Thoracic aorta (tissue), 2 donors: Measurements from ENCODE around the gene ASTL. TPM values are rescaled to one million over a fixed set of nuclear protein-coding genes. Genes with fewer than 3 reads are reported as not detected.

Experiments used
- ATAC-seq: fragments of 150-250 bp; one replicate; pipeline ENCODE4 v1.8.0; 2017; ENCODE audit warnings: low read depth; ENCODE audit not compliant: insufficient number of reproducible peaks, low FRiP score
- DNase-seq: peaks from one replicate; pipeline ENCODE4 v3.0.0-alpha.2; 2020; ENCODE audit warnings: low spot score
- H3K27ac ChIP-seq, 2 donors: fragments of 200-600 bp; sonication (generic); 1 replicate in 1 of 2; 2 replicates in 1 of 2; pipeline ENCODE4 v1.5.1; 2016; ENCODE audit warnings: mild to moderate bottlenecking in 2 of 2, moderate library complexity in 2 of 2
- H3K27me3 ChIP-seq: fragments of 200-600 bp; sonication (generic); replicated peaks from 2 replicates; pipeline ENCODE4 v1.6.0; 2016; ENCODE audit warnings: mild to moderate bottlenecking; ENCODE audit not compliant: insufficient read depth
- H3K36me3 ChIP-seq: fragments of 200-600 bp; sonication (generic); one replicate; pipeline ENCODE4 v1.5.1; 2016
- H3K4me1 ChIP-seq, 2 donors: fragments of 200-600 bp; sonication (generic); 1 replicate in 1 of 2; 2 replicates in 1 of 2; pipeline versions ENCODE4 v1.5.1 to v1.6.0; 2016; ENCODE audit warnings: low read depth in 2 of 2, mild to moderate bottlenecking in 1 of 2; ENCODE audit not compliant: control insufficient read depth in 1 of 2
- H3K4me3 ChIP-seq: fragments of 200-600 bp; sonication (generic); 2 replicates; pipeline ENCODE4 v1.5.1; 2016; ENCODE audit warnings: mild to moderate bottlenecking
- H3K9me3 ChIP-seq: fragments of 200-600 bp; sonication (generic); 2 replicates; pipeline ENCODE4 v1.5.1; 2016
- CTCF ChIP-seq: fragments of 200-600 bp; sonication (generic); IDR thresholded peaks from one replicate; pipeline ENCODE4 v1.5.1; 2019; ENCODE audit warnings: antibody characterized with exemption
- total RNA-seq, 2 donors: library from RNA; depleted of rRNA; stranded (reverse); fragments of >200 nt; gene quantifications; one replicate each; pipeline versions ENCODE4 v1.1.0 to v1.2.3, GENCODE V29; 2016

ASTL gene
- total RNA-seq, 2 donors from 2014 or later: not detected

- H3K27ac ChIP-seq: peak overlapping the region; percentile 69 to 73
- peaks cover 21 to 52% of the 10 kb centered on the region in 2 donors for H3K4me1 ChIP-seq
- peak; percentile 45 for ATAC-seq
These were observed 10.3 kb upstream of the ASTL start for GRCh38 chr2:96148410-96149217.

GRCh38 chr2:96147593-96148201 is 9.4 kb upstream of the ASTL start:
- DNase-seq: peak; percentile 1
- ATAC-seq: no peak
- Histone ChIP-seq H3K4me3 (no peak overlapping the region), H3K9me3 (no peaks in the 10 kb centered on the region), H3K27ac (peak overlapping the region; percentile 69 to 73), H3K27me3 (no peaks in the 10 kb centered on the region), H3K4me1 (peaks cover 21 to 57% of the 10 kb centered on the region in 2 donors), H3K36me3 (no peaks in the 10 kb centered on the region)
- no peak for TF ChIP-seq CTCF

More at GRCh38 chr2:96148410-96149217, 10.3 kb upstream of the ASTL start:
- Histone ChIP-seq H3K36me3 (no peaks in the 10 kb centered on the region), H3K27me3 (no peaks in the 10 kb centered on the region), H3K4me3 (no peak overlapping the region), H3K9me3 (no peaks in the 10 kb centered on the region)
- peak; percentile 67 for DNase-seq
- TF ChIP-seq CTCF: no peak

- no peaks in the 10 kb centered on the region for H3K9me3 ChIP-seq
- DNase-seq (peak; percentile 1), ATAC-seq (peak; percentile 11)
- no peaks in the 10 kb centered on the region for H3K36me3 ChIP-seq
- peak overlapping the region; percentile 69 to 73 for H3K27ac ChIP-seq
- H3K4me1 ChIP-seq: peaks cover 21 to 57% of the 10 kb centered on the region in 2 donors
- H3K4me3 ChIP-seq: peak overlapping the region; percentile 77
- H3K27me3 ChIP-seq: no peaks in the 10 kb centered on the region
- no peak for TF ChIP-seq CTCF
These were observed 8.7 kb upstream of the ASTL start for GRCh38 chr2:96146881-96147592.

- H3K4me1 ChIP-seq: peaks cover 21 to 57% of the 10 kb centered on the region in 2 donors
- ATAC-seq (no peak), DNase-seq (no peak)
- H3K9me3 ChIP-seq: no peaks in the 10 kb centered on the region
- peak overlapping the region; percentile 77 for H3K4me3 ChIP-seq
- H3K27ac ChIP-seq: peak overlapping the region; percentile 69 to 73
- TF ChIP-seq CTCF: no peak
- no peaks in the 10 kb centered on the region for H3K36me3 ChIP-seq
- no peaks in the 10 kb centered on the region for H3K27me3 ChIP-seq
These were observed 8.0 kb upstream of the ASTL start for GRCh38 chr2:96146153-96146880.
